Inferior parietal cortex (tissue), 1 donor: ENCODE results near the gene RETSAT.
A peak's percentile ranks its signal among the peaks of the same experiment; 100 is the strongest.
"Not testable (repeated sequence)": the region's sequence is repeated elsewhere in the genome, so short reads cannot be mapped to it uniquely, and the experiment has no call there.

Experiments used
- DNase-seq: peaks from one replicate; pipeline ENCODE4 v3.0.0-alpha.2; 2016; ENCODE audit errors: extremely low spot score

The RETSAT gene

DNA sequence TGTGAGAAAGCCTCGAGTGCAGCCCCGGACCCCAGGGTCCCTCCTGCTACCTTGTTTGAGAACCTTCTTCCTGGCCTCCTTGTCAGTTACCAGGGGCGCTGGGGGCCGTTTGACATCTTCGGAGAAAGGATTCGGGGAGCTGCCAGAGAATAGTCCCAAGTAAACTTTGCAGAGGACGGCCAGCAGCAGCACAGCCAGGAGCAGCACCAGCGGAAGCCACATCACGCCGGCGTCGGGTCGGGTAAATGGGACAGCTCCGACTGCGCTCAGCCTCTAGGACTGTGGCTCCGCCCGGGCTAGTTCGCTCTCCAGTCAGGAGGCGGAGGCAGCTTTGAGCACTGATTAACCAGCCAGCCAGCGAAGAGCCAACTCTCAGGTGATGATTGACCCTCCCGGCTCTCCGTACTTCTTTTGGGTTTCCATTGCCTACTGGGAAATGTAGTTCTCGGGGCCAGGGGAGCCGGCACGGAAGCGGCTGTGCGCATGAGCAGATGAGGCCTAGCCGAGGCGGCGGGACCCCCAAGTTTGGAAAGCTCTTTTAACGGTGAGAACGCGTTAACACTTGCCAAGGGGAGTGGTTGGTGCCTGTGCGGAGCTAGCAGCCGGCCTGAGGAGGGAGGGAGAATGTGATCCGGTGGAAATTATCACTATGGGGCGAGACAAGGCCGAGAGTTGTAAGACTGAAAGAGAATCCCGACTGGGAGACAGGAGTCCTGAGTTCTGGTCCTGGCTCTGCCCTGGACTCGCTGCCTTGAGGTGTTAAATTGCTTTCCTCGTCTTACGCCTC lies at the start of gene RETSAT, which contains the start of gene ELMOD3:
RETSAT (minus strand) TSS at position 243 of the 787 bp plus-strand sequence; CDS start at position 222, 21 bp downstream.
ELMOD3 (plus strand) TSS at position 484 of the 787 bp plus-strand sequence. CDS start 2,430 bp downstream, outside the sequence.
- DNase-seq: peak; percentile 99

GRCh38 chr2:85401844-85402243 lies 47.5 kb upstream of the RETSAT start:
- no peak for DNase-seq

- no peak for DNase-seq
Measured at GRCh38 chr2:85401464-85401805, 47.1 kb upstream of the RETSAT start.

- no peak for DNase-seq
Measured at GRCh38 chr2:85400541-85401463, 46.5 kb upstream of the RETSAT start.

GRCh38 chr2:85400023-85400422 lies 45.7 kb upstream of the RETSAT start:
- no peak for DNase-seq

DNA sequence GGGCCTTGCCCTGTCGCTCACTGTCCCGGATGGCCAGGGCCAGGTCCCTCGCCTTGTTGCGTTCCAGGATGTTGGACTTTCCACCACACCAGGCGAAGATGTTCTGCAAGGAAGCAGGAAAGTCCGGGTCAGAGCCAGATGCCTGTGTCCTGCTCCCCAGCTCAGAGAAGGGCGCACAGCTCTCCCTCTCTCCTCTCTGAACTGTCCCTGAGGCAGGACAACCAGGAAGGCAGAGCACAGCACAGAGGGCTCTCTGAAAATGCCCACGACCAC lies 44.8 kb upstream of the RETSAT start:
- DNase-seq: no peak

- DNase-seq: no peak
Measured at GRCh38 chr2:85398426-85399182, 44.3 kb upstream of the RETSAT start.

GRCh38 chr2:85397925-85398331 lies 43.6 kb upstream of the RETSAT start:
- DNase-seq: no peak

GRCh38 chr2:85396531-85397470 lies 42.5 kb upstream of the RETSAT start:
- DNase-seq: no peak

GRCh38 chr2:85395912-85396475 lies 41.7 kb upstream of the RETSAT start:
- no peak for DNase-seq

- no peak for DNase-seq
Measured at GRCh38 chr2:85394976-85395375, 40.6 kb upstream of the RETSAT start.

GRCh38 chr2:85394261-85394681 lies 39.9 kb upstream of the RETSAT start:
- DNase-seq: peak; percentile 59

DNA sequence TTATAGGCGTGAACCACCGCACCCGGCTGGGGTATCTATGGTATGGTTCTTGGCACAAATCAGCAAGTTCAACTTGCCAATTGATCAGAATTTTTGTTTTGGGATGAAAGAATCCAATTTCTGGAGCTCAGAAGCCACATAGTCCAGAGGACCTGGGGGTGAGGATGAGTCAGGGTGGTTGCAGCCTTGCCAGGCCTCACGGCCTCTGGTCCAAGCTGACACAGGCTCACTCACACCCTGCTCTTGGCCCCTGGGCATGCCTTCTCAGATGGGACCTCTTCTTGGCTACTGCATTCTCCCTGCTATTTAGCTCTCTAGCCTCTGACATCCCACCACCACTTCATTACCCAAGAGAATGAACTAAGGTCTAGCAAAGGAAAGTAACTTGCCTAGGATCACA lies 39.5 kb upstream of the RETSAT start:
- no peak for DNase-seq

GRCh38 chr2:85390941-85391669 lies 36.8 kb upstream of the RETSAT start:
- DNase-seq: no peak

DNA sequence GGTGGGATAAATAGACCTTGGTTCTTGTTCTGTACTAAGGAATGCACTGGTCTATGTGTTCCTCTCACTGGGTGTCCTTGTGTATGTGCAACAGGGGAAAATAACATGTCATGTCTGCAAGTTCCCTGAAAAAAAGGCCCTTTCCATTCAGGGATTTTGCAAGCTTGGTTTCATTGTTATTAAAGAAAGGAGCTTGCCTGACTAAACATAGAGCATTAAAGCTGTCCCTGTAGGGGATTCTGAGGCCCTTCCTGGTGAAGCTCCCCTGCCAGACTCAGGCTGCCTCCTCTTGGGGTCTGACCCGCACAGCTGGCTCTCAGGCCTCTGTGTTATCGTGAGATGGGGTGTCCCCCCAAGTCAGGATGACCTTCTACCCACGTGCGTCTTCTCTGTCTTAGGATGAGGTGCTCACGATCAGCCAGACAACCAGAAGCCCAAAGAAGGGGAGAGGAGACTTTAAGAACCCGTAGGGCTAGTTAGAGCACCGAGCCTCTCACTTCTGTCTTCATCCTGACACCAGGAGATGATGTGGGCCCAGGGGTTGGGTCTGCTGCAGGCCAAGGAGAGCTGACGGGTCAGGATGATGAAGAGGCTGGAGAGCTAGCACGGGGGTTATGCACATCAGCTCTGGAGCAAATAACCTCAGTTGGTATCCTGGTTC lies 34.7 kb upstream of the RETSAT start:
- no peak for DNase-seq

DNA sequence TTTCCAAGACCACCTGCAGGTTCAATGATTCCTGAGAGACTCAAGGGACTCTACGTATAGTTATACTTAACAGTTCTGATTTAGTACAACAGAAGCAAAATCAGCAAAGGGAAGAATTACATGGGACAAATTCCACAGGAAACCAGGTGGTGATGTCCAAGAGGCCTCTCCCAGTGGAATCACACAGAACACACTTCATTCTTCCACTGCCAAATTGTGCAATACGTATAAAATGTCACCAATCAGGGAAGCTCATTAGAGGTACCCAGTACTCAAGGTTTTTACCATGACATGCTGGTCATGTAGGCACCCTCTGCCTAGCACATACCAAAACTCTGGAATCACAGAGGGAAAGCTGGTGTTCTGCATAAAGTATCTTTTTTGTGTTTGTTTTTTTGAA lies 33.4 kb upstream of the RETSAT start:
- DNase-seq: no peak

GRCh38 chr2:85385746-85386145 lies 31.4 kb upstream of the RETSAT start:
- no peak for DNase-seq

DNA sequence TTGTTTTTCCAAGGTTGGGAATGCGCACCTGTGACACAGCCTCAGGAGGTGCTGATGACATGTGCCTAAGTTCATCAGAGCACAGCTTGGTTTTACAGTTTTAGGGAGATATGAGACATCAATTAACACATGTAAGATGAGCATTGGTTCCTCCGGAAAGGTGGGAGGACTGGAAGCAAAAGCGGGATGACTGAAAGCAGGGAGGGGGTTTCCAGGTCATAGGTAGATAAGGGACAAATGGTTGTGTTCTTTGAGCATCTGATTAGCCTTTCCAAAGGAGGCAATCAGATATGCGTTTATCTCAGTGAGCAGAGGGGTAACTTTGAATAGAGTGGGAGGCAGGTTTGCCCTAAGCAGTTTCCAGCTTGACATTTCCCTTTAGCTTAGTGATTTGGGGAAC lies 29.5 kb upstream of the RETSAT start:
- no peak for DNase-seq

GRCh38 chr2:85383151-85383550 lies 28.8 kb upstream of the RETSAT start:
- DNase-seq: not testable (repeated sequence)
